DND-41 (cell line): ENCODE data around the gene PSMD13.

Experiments used
- EZH2 ChIP-seq: IDR thresholded peaks from 3 replicates; pipeline ENCODE4 v1.6.1; 2012; ENCODE audit warnings: borderline replicate concordance, low read depth, mild to moderate bottlenecking, moderate library complexity, low read length, inconsistent platforms; ENCODE audit not compliant: severe bottlenecking
- TF ChIP-seq, protein P1 (sequence below): IDR thresholded peaks from 2 replicates; pipeline ENCODE4 v1.5.1; 2012; ENCODE audit warnings: borderline replicate concordance, low read length, moderate library complexity, mild to moderate bottlenecking; ENCODE audit not compliant: poor library complexity, severe bottlenecking; ENCODE audit errors: extremely low read depth

- TF ChIP-seq, protein P1, sequence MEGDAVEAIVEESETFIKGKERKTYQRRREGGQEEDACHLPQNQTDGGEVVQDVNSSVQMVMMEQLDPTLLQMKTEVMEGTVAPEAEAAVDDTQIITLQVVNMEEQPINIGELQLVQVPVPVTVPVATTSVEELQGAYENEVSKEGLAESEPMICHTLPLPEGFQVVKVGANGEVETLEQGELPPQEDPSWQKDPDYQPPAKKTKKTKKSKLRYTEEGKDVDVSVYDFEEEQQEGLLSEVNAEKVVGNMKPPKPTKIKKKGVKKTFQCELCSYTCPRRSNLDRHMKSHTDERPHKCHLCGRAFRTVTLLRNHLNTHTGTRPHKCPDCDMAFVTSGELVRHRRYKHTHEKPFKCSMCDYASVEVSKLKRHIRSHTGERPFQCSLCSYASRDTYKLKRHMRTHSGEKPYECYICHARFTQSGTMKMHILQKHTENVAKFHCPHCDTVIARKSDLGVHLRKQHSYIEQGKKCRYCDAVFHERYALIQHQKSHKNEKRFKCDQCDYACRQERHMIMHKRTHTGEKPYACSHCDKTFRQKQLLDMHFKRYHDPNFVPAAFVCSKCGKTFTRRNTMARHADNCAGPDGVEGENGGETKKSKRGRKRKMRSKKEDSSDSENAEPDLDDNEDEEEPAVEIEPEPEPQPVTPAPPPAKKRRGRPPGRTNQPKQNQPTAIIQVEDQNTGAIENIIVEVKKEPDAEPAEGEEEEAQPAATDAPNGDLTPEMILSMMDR: no peak
- TF ChIP-seq EZH2: no peak
Measured at GRCh38 chr11:261624-262023, 24.8 kb downstream of the PSMD13 start.
